Smooth muscle cell (in vitro differentiated cells): Measurements from ENCODE around the gene SIPA1L2. TPM values are rescaled to one million over a fixed set of nuclear protein-coding genes. Genes with fewer than 3 reads are reported as not detected.

Source experiments
- DNase-seq: peaks from one replicate; lab custom pipeline; 2025; ENCODE audit not compliant: unreplicated experiment; lab: John Stamatoyannopoulos, UW
- H2AFZ ChIP-seq: fragments of 200-600 bp; sonication (generic); 2 replicates; pipeline ENCODE4 v1.6.0; 2016; ENCODE audit warnings: antibody characterized with exemption, low read depth, mild to moderate bottlenecking
- H3F3A ChIP-seq: fragments of 200-600 bp; sonication (generic); 2 replicates; pipeline ENCODE4 v1.6.0; 2017; ENCODE audit warnings: antibody characterized with exemption, low read depth
- H3K27ac ChIP-seq: fragments of 200-600 bp; sonication (generic); 2 replicates; pipeline ENCODE4 v1.5.1; 2016; ENCODE audit warnings: low read depth, mild to moderate bottlenecking
- H3K27me3 ChIP-seq: fragments of 200-600 bp; sonication (generic); 2 replicates; pipeline ENCODE4 v1.6.1; 2016; ENCODE audit warnings: low read depth, mild to moderate bottlenecking
- H3K36me3 ChIP-seq: fragments of 200-600 bp; sonication (generic); 2 replicates; pipeline ENCODE4 v1.5.1; 2016; ENCODE audit warnings: low read depth
- H3K4me1 ChIP-seq: fragments of 200-600 bp; sonication (generic); 2 replicates; pipeline ENCODE4 v1.5.1; 2016; ENCODE audit warnings: low read depth
- H3K4me2 ChIP-seq: fragments of 200-600 bp; sonication (generic); 2 replicates; pipeline ENCODE4 v1.6.0; 2016; ENCODE audit warnings: mild to moderate bottlenecking
- H3K4me3 ChIP-seq: fragments of 200-600 bp; sonication (generic); 2 replicates; pipeline ENCODE4 v1.5.1; 2016; ENCODE audit warnings: mild to moderate bottlenecking
- H3K79me2 ChIP-seq: fragments of 200-600 bp; sonication (generic); 2 replicates; pipeline ENCODE4 v1.6.0; 2016; ENCODE audit warnings: low read depth, mild to moderate bottlenecking
- H3K9ac ChIP-seq: fragments of 200-600 bp; sonication (generic); 2 replicates; pipeline ENCODE4 v1.6.0; 2016; ENCODE audit warnings: low read depth
- H3K9me3 ChIP-seq: fragments of 200-600 bp; sonication (generic); replicated peaks from 2 replicates; pipeline ENCODE4 v1.5.1; 2016; ENCODE audit warnings: low read depth
- H4K20me1 ChIP-seq: fragments of 200-600 bp; sonication (generic); 2 replicates; pipeline ENCODE4 v1.6.0; 2016; ENCODE audit warnings: low read depth
- WGBS: methylation state at CpG from one replicate; pipeline ENCODE4 v1.1.7; 2016; ENCODE audit warnings: low lambda C conversion rate; 5-methylcytosine and 5-hydroxymethylcytosine counted together
- polyA plus RNA-seq: library from polyadenylated mRNA; unstranded; fragments of >200 nt; fragmentation: Nextera tagmentation; extraction: Ambion mirVana; gene quantifications from 2 replicates; pipeline ENCODE4 v1.2.1, GENCODE V29; 2016
- total RNA-seq: library from RNA; depleted of rRNA; stranded (reverse); fragments of >200 nt; gene quantifications from 2 replicates; pipeline ENCODE4 v1.2.3, GENCODE V29; 2014
- TF ChIP-seq, protein P1 (sequence below): fragments of 200-600 bp; sonication (generic); IDR thresholded peaks from 2 replicates; pipeline ENCODE4 v1.5.1; 2017; ENCODE audit warnings: borderline replicate concordance, mild to moderate bottlenecking, antibody characterized with exemption; ENCODE audit not compliant: insufficient read depth, poor library complexity, severe bottlenecking

Gene SIPA1L2
- total and polyA plus RNA-seq, 2 experiments from 2014 or later: 18.9 to 37.0 TPM

DNA sequence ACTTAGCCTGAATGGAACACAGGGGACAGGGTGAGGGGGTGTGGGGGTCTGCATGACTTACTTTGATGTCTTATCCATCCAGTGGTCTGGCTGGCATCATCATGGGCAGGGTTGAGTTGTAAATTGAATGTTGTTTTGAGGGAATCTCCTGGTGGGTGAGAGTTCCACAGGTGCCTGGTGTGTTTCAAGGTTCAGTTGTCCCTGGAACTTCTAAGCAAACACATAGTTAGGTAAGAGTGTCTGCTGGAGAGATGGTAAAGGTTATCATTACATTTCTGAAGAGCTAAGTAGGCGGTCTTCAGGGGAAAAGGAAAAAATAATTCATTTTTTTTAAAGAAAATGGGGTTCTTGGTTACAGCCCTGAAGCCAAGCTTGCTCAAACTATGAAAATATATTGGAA is 46.0 kb upstream of the SIPA1L2 start:
- 84% methylated on average over 1 of the region's 1 CpG for WGBS
- Histone ChIP-seq H3K27me3 (no peaks in the 10 kb centered on the region), H3K4me3 (no peak overlapping the region), H3K9me3 (no peaks in the 10 kb centered on the region), H3K79me2 (no peaks in the 10 kb centered on the region), H3K4me2 (no peak overlapping the region), H4K20me1 (no peaks in the 10 kb centered on the region), H3K27ac (no peak overlapping the region), H3F3A (no peaks in the 10 kb centered on the region), H3K36me3 (no peaks in the 10 kb centered on the region), H2AFZ (no peak overlapping the region), H3K4me1 (no peaks in the 10 kb centered on the region), H3K9ac (no peak overlapping the region)
- DNase-seq: no peak
- TF ChIP-seq, protein P1, sequence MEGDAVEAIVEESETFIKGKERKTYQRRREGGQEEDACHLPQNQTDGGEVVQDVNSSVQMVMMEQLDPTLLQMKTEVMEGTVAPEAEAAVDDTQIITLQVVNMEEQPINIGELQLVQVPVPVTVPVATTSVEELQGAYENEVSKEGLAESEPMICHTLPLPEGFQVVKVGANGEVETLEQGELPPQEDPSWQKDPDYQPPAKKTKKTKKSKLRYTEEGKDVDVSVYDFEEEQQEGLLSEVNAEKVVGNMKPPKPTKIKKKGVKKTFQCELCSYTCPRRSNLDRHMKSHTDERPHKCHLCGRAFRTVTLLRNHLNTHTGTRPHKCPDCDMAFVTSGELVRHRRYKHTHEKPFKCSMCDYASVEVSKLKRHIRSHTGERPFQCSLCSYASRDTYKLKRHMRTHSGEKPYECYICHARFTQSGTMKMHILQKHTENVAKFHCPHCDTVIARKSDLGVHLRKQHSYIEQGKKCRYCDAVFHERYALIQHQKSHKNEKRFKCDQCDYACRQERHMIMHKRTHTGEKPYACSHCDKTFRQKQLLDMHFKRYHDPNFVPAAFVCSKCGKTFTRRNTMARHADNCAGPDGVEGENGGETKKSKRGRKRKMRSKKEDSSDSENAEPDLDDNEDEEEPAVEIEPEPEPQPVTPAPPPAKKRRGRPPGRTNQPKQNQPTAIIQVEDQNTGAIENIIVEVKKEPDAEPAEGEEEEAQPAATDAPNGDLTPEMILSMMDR: no peak

DNA sequence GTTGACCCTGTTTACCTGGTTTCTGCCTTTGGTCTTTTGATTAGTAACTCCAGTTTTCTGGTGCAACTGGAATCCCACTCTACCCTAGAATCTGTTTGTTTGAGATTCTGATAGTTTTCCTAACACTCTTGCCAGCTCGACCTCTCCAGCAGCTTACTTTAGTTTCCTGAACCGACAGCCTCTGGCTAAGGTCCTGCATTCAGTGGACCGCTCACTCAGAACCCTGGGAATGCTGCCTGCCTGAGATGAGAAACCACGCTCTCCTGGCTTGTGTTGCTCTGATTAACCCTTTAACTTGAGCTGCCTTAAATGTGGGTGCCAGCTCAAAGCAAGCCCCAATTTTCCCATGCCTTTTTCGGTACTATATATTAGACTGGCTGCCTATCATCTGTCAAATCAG is 45.3 kb upstream of the SIPA1L2 start:
- WGBS: 45% methylated on average over 5 of the region's 5 CpGs
- DNase-seq: no peak
- TF ChIP-seq, protein P1: no peak

DNA sequence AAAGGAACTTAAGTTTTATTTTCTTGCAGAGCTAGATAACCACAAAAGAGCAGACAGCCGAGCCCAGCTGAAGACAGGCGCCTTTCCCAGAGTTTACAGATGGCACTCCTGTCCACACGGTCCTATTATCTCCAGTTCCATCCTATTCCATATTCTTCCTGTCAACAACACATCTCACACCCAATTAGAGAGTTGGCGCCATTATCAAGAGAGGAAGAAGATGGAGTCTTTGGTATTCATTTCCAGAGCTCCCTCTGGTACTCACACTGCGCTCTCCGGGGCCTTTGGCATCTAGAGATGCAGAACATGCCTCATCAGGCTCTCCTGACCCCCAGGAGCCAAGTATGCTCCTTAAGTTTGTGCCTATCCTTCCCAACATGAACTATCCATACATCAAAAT is 43.3 kb upstream of the SIPA1L2 start:
- peaks cover 3% of the 10 kb centered on the region for H3K4me1 ChIP-seq
- no peak overlapping the region for H3K4me2 ChIP-seq
- H3K9ac ChIP-seq: no peak overlapping the region
- no peaks in the 10 kb centered on the region for H4K20me1 ChIP-seq
- no peak overlapping the region for H3K4me3 ChIP-seq
- no peaks in the 10 kb centered on the region for H3K9me3 ChIP-seq
- H3K36me3 ChIP-seq: no peaks in the 10 kb centered on the region
- H3K79me2 ChIP-seq: no peaks in the 10 kb centered on the region
- no peaks in the 10 kb centered on the region for H3K27me3 ChIP-seq
- WGBS: 70% methylated on average over 6 of the region's 6 CpGs
- no peak overlapping the region for H2AFZ ChIP-seq
- TF ChIP-seq, protein P1: no peak
- no peak overlapping the region for H3K27ac ChIP-seq
- no peak for DNase-seq
- no peaks in the 10 kb centered on the region for H3F3A ChIP-seq

More for the DNA sequence above, 45.3 kb upstream of the SIPA1L2 start:
- no peaks in the 10 kb centered on the region for H3K79me2 ChIP-seq
- H3F3A ChIP-seq: no peaks in the 10 kb centered on the region
- H3K9ac ChIP-seq: no peak overlapping the region
- no peak overlapping the region for H2AFZ ChIP-seq
- peaks cover 1% of the 10 kb centered on the region for H3K4me1 ChIP-seq
- H3K4me2 ChIP-seq: no peak overlapping the region
- H3K4me3 ChIP-seq: no peak overlapping the region
- no peaks in the 10 kb centered on the region for H3K36me3 ChIP-seq
- H3K9me3 ChIP-seq: no peaks in the 10 kb centered on the region
- no peaks in the 10 kb centered on the region for H3K27me3 ChIP-seq
- no peak overlapping the region for H3K27ac ChIP-seq
- H4K20me1 ChIP-seq: no peaks in the 10 kb centered on the region

DNA sequence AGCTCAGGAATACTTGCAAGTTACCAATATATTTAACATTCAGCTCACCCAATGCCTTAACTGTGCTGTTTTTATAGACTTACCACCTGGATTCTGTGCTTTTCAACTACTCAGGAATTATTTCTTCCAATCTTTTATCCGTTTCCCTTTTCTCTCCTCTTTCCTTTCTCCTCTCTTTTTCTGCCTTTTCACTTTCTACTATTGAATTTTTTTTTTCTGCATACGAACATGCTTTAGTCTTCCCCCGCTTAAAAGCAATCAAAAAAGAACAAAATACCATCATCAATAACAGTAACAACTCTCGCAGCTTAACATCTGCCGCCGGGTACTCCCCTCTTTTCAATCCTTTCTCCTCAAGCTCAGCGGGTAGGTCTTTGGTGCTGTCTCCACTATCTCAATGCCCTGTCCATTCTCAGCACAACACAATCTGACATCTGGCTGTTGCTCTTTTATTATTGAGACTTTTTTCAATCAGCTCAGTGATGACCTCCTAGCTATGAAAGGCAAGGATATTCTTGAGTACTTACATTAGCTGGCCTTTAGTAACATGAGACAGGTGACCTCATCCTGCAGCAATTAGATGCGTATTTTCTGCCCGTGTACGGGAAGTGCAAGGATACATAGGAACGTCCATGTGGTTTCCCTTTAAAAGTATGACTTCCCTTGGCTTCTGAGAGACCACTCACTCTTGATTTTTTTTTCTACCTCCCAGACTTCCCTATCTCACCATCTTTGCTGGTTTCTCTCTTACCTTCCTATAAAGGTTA is 40.2 kb upstream of the SIPA1L2 start:
- Histone ChIP-seq H3K9ac (no peak overlapping the region), H3K27ac (no peak overlapping the region), H3K27me3 (no peaks in the 10 kb centered on the region), H3K9me3 (no peaks in the 10 kb centered on the region), H4K20me1 (no peaks in the 10 kb centered on the region), H3K4me3 (no peak overlapping the region), H3K4me1 (peaks cover 3% of the 10 kb centered on the region), H3K79me2 (no peaks in the 10 kb centered on the region), H3K4me2 (peak overlapping the region; percentile 1), H3F3A (no peaks in the 10 kb centered on the region), H2AFZ (peak overlapping the region; percentile 7), H3K36me3 (no peaks in the 10 kb centered on the region)
- DNase-seq: no peak
- 71% methylated on average over 11 of the region's 11 CpGs for WGBS
- TF ChIP-seq, protein P1: no peak
